SH-SY5Y (cell line): ENCODE data around the gene CRABP2.
A peak's percentile ranks its signal among the peaks of the same experiment; 100 is the strongest.

ENCODE experiments used
- GATA2 ChIP-seq: IDR thresholded peaks from 2 replicates; pipeline ENCODE4 v1.6.1; 2011; ENCODE audit warnings: mild to moderate bottlenecking, low read depth, low read length
- GATA3 ChIP-seq: IDR thresholded peaks from 2 replicates; pipeline ENCODE4 v1.6.1; 2011; ENCODE audit warnings: low read depth, mild to moderate bottlenecking, low read length, moderate library complexity

The CRABP2 gene

GRCh38 chr1:156692925-156693847, 12.2 kb downstream of the CRABP2 start:
- TF ChIP-seq GATA2: no peak; the same call in 1 of the 2 replicates
- no peak for TF ChIP-seq GATA3

GRCh38 chr1:156692441-156692924, 12.9 kb downstream of the CRABP2 start:
- TF ChIP-seq GATA3: no peak
- TF ChIP-seq GATA2: peak; percentile 98

GRCh38 chr1:156691665-156692440, 13.5 kb downstream of the CRABP2 start:
- TF ChIP-seq GATA2 (no peak), GATA3 (no peak)

GRCh38 chr1:156691191-156691590, 14.2 kb downstream of the CRABP2 start:
- TF ChIP-seq GATA2 (no peak), GATA3 (no peak)

GRCh38 chr1:156690675-156691036, 14.7 kb downstream of the CRABP2 start:
- no peak for TF ChIP-seq GATA3
- TF ChIP-seq GATA2: no peak

- TF ChIP-seq GATA2: no peak
- no peak for TF ChIP-seq GATA3
Measured at GRCh38 chr1:156689953-156690674, 15.3 kb downstream of the CRABP2 start.

- TF ChIP-seq GATA3 (no peak), GATA2 (no peak)
Measured at GRCh38 chr1:156689035-156689952, 16.1 kb downstream of the CRABP2 start.

- TF ChIP-seq GATA3: no peak
Measured at GRCh38 chr1:156684227-156684782, 21.1 kb downstream of the CRABP2 start.

GRCh38 chr1:156682166-156682890, 23.1 kb downstream of the CRABP2 start:
- TF ChIP-seq GATA2 (no peak), GATA3 (no peak)

- no peak for TF ChIP-seq GATA2
- no peak for TF ChIP-seq GATA3
Measured at GRCh38 chr1:156681196-156681960, 24.0 kb downstream of the CRABP2 start.

- TF ChIP-seq GATA2: no peak
- no peak for TF ChIP-seq GATA3
Measured at GRCh38 chr1:156680056-156680455, 25.3 kb downstream of the CRABP2 start.
